ENCODE results near the gene PCTP. TPM values are rescaled to one million over a fixed set of nuclear protein-coding genes. Genes with fewer than 3 reads are reported as not detected.

Gene PCTP
- total RNA-seq, 3 donors from 2014 or later = 19.3 to 29.4 (median 25.0) TPM

- no peak overlapping the region for H3K27ac ChIP-seq
- TF ChIP-seq POLR2AphosphoS5 (IDR thresholded peaks at IDR 0.05) (no peak), CTCF (IDR thresholded peaks at IDR 0.05) (no peak), POLR2A (IDR thresholded peaks at IDR 0.05) (no peak)
- no peaks in the 10 kb centered on the region for H3K36me3 ChIP-seq
- intact Hi-C loops (cut with DNase I; ENCODE audit: low total_unique reads) = no loop called here
- no peaks in the 10 kb centered on the region for H3K9me3 ChIP-seq
- no peak overlapping the region for H3K4me3 ChIP-seq
- DNase-seq (ENCODE audit: low spot score in 2 of 2) = no peak
- no peaks in the 10 kb centered on the region for H3K27me3 ChIP-seq
- H3K4me1 ChIP-seq = no peaks in the 10 kb centered on the region
Measured at GRCh38 chr17:55762086-55762858, 11.4 kb downstream of the PCTP start.

- no peaks in the 10 kb centered on the region for H3K27me3 ChIP-seq
- H3K9me3 ChIP-seq = no peaks in the 10 kb centered on the region
- peak overlapping the region; percentile 20 to 33 for H3K27ac ChIP-seq
- intact Hi-C loops (cut with DNase I; ENCODE audit: low total_unique reads) = no loop called here
- H3K36me3 ChIP-seq = no peaks in the 10 kb centered on the region
- no peak for DNase-seq (ENCODE audit: low spot score in 2 of 2)
- TF ChIP-seq POLR2A (IDR thresholded peaks at IDR 0.05) = no peak
- TF ChIP-seq CTCF (IDR thresholded peaks at IDR 0.05) = no peak
- no peak for TF ChIP-seq POLR2AphosphoS5 (IDR thresholded peaks at IDR 0.05)
- no peaks in the 10 kb centered on the region for H3K4me1 ChIP-seq
- no peak overlapping the region for H3K4me3 ChIP-seq
Measured at GRCh38 chr17:55763856-55764255, 13.0 kb downstream of the PCTP start.

GRCh38 chr17:55764610-55765009, 13.8 kb downstream of the PCTP start:
- Histone ChIP-seq H3K27ac (no peak overlapping the region), H3K4me1 (no peaks in the 10 kb centered on the region)
- intact Hi-C loops (cut with DNase I; ENCODE audit: low total_unique reads) = no loop called here

GRCh38 chr17:55765472-55765871, 14.6 kb downstream of the PCTP start:
- TF ChIP-seq POLR2A (IDR thresholded peaks at IDR 0.05) (no peak), CTCF (IDR thresholded peaks at IDR 0.05) (no peak), POLR2AphosphoS5 (IDR thresholded peaks at IDR 0.05) (no peak)
- no peak overlapping the region for H3K27ac ChIP-seq
- H3K27me3 ChIP-seq = no peaks in the 10 kb centered on the region
- intact Hi-C loops (cut with DNase I; ENCODE audit: low total_unique reads) = no loop called here
- peaks cover 0 to 3% of the 10 kb centered on the region in 2 donors for H3K4me1 ChIP-seq
- no peaks in the 10 kb centered on the region for H3K36me3 ChIP-seq
- no peak overlapping the region for H3K4me3 ChIP-seq
- no peak for DNase-seq (ENCODE audit: low spot score in 2 of 2)
- H3K9me3 ChIP-seq = no peaks in the 10 kb centered on the region

More at GRCh38 chr17:55764610-55765009, 13.8 kb downstream of the PCTP start:
- Histone ChIP-seq H3K9me3 (no peaks in the 10 kb centered on the region), H3K4me3 (no peak overlapping the region), H3K36me3 (no peaks in the 10 kb centered on the region), H3K27me3 (no peaks in the 10 kb centered on the region)
- no peak for DNase-seq (ENCODE audit: low spot score in 2 of 2)
- TF ChIP-seq CTCF (IDR thresholded peaks at IDR 0.05) (no peak), POLR2AphosphoS5 (IDR thresholded peaks at IDR 0.05) (no peak), POLR2A (IDR thresholded peaks at IDR 0.05) (no peak)

GRCh38 chr17:55768936-55769624, 18.2 kb downstream of the PCTP start:
- no peak for DNase-seq (ENCODE audit: low spot score in 2 of 2)
- H3K4me1 ChIP-seq = peaks cover 0 to 3% of the 10 kb centered on the region in 2 donors
- H3K4me3 ChIP-seq = no peak overlapping the region
- H3K27me3 ChIP-seq = no peaks in the 10 kb centered on the region
- H3K9me3 ChIP-seq = no peaks in the 10 kb centered on the region
- no peaks in the 10 kb centered on the region for H3K36me3 ChIP-seq
- peak overlapping the region; percentile 17 to 86 for H3K27ac ChIP-seq
- TF ChIP-seq POLR2A (IDR thresholded peaks at IDR 0.05) = no peak
- no peak for TF ChIP-seq POLR2AphosphoS5 (IDR thresholded peaks at IDR 0.05)
- no peak for TF ChIP-seq CTCF (IDR thresholded peaks at IDR 0.05)
- intact Hi-C loops (cut with DNase I; ENCODE audit: low total_unique reads) = no loop called here
